Heart left ventricle (tissue), 16 donors: ENCODE results near the gene DAPK3. TPM values are rescaled to one million over a fixed set of nuclear protein-coding genes. Genes with fewer than 3 reads are reported as not detected.
A peak's percentile ranks its signal among the peaks of the same experiment; 100 is the strongest.
"Not testable (repeated sequence)": the region's sequence is repeated elsewhere in the genome, so short reads cannot be mapped to it uniquely, and the experiment has no call there.

ENCODE experiments used
- ATAC-seq, 4 donors: fragments of 200-7000 bp; cut with Tn5 transposase; one replicate each; pipeline ENCODE4 v1.9.1; 2020 to 2022; ENCODE audit warnings: moderate library complexity in 4 of 4, mild to moderate bottlenecking in 3 of 4, moderate number of reproducible peaks in 1 of 4
- DNase-seq, 5 donors: peaks; one replicate each; pipeline ENCODE4 v3.0.0-alpha.2; 2020
- H3K27ac ChIP-seq, 12 donors: fragments of 200-600 bp; sonication (generic) in 4 of 12; one replicate each; pipeline versions ENCODE4 v1.5.0 to v1.8.0; 2016 to 2022; ENCODE audit warnings: mild to moderate bottlenecking in 2 of 12
- H3K27me3 ChIP-seq, 9 donors: fragments of 200-600 bp; sonication (generic) in 2 of 9; one replicate each; pipeline versions ENCODE4 v1.5.1 to v1.8.0; 2016 to 2022; ENCODE audit warnings: mild to moderate bottlenecking in 3 of 9
- H3K36me3 ChIP-seq, 9 donors: fragments of 200-600 bp; sonication (generic) in 2 of 9; one replicate each; pipeline versions ENCODE4 v1.5.0 to v1.8.0; 2018 to 2022; ENCODE audit warnings: mild to moderate bottlenecking in 2 of 9
- H3K4me1 ChIP-seq, 12 donors: fragments of 200-600 bp; sonication (generic) in 4 of 12; one replicate each; pipeline versions ENCODE4 v1.5.0 to v1.8.0; 2016 to 2022; ENCODE audit warnings: mild to moderate bottlenecking in 3 of 12
- H3K4me3 ChIP-seq, 12 donors: fragments of 200-600 bp; sonication (generic) in 4 of 12; one replicate each; pipeline versions ENCODE4 v1.5.0 to v1.8.0; 2017 to 2022; ENCODE audit warnings: mild to moderate bottlenecking in 9 of 12, moderate library complexity in 4 of 12
- H3K9me3 ChIP-seq, 12 donors: fragments of 200-600 bp; sonication (generic) in 4 of 12; one replicate each; pipeline versions ENCODE4 v1.5.0 to v1.8.0; 2016 to 2022; ENCODE audit warnings: mild to moderate bottlenecking in 1 of 12
- POLR2A ChIP-seq, 2 donors: fragments of 450-650 bp; IDR thresholded peaks; one replicate each; pipeline ENCODE4 v1.6.1; 2017; ENCODE audit warnings: antibody characterized with exemption in 2 of 2, mild to moderate bottlenecking in 2 of 2, moderate library complexity in 2 of 2
- WGBS, 4 donors: extraction: QIAGEN DNeasy Blood & Tissue Kit in 2 of 4; methylation state at CpG; one replicate each; pipeline versions ENCODE4 v1.1.5 to v1.1.7; 2013 to 2018; 5-methylcytosine and 5-hydroxymethylcytosine counted together
- intact Hi-C, 10 donors: fragments of 100-400 bp; cut with DNase I; formaldehyde crosslinking; loops; one replicate each; pipeline versions ENCODE4 v1.11.1 to v1.14.2; 2022
- polyA plus RNA-seq, 2 donors: library from polyadenylated mRNA; stranded (reverse); fragments of 200-250 nt; gene quantifications; one replicate each; pipeline ENCODE4 v1.2.3, GENCODE V29; 2013
- total RNA-seq, 9 donors: library from RNA; depleted of rRNA in 2 of 9; stranded (reverse); fragments of >200 nt in 2 of 9; fragmentation: NEBNext Ultra II Directional in 3 of 9; extraction: Animal tissue kit (Norgen Biotek cat#: 25700) in 3 of 9; gene quantifications; one replicate each; pipeline versions ENCODE4 v1.1.0 to v1.2.4, GENCODE V29; 2016 to 2023
- TF ChIP-seq, protein P1 (sequence below), 12 donors: fragments of 200-600 bp; sonication (generic) in 4 of 12; IDR thresholded peaks; one replicate each; pipeline versions ENCODE4 v1.5.0 to v1.8.0; 2018 to 2022; ENCODE audit warnings: antibody characterized with exemption in 12 of 12, mild to moderate bottlenecking in 5 of 12
- donor health status: ischemic (EF 13 %, LVEDD 7.1; RV severe dilation, severe dysfunction).
- donor health status: healthy with polysubstance abuse.
- donor health status: DM: no; HTN: yes; CAD: no.
- donor health status: DM: no; HTN: no; CAD: no.
- donor health status: ischemic (EF 25% LVEDD 6.9; RV normal size, moderate dysfunction).
- donor health status: ischemic (EF 25% LVEDD 5.7; RV mildly dilated, moderate dysfunction).
- donor health status: healthy.
- donor health status: DM: yes; HTN: yes; CAD: no.
- donor health status: ischemic (EF 35%, LVEDD 5.7; RV mildly dilated, moderate dysfunction).
- donor health status: nonischemic (EF 11% LVEDD 7.7; RV severe dilation, severe dysfunction).
- donor health status: DM: yes; HTN: yes; CAD: no.
- donor health status: PGD.
- donor health status: ischemic (EF 29% LVEDD 5.4; RV normal size, mild dysfunction).
- donor health status: nonischemic (EF 23%, LVEDD 6.1; RV moderate dilation, normal function).

The DAPK3 gene
- total and polyA plus RNA-seq, 11 donors = 70.6 to 252 (median 124) TPM

DNA sequence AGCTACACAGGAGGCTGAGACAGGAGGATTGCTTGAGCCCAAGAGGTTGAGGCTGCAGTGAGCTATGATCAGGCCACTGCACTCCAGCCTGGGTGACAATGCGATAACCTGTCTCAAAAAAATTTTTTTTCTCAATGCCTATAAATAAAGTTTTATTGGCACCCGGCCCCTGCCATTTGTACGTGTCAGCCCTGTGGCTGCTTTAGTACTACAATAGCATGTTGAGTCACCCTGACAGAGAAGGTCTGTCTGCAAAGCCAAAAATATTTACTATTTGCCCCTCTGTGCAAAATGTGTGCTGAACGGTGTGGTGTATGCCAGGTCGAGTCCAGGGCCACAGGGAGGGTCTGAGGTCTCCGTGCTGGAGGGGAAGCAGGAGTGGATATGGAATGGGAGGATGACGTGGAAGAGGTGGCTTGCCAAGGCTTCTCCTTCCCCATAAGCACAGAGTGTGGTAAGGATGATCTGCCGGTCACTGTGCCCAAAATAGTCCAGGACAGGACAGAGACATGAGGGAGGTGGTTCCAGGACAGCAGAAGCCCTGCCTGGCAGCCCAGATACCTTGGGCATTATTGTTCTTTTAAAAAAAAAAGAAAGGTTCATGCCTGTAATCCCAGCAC is 28.0 kb downstream of the DAPK3 start:
- Histone ChIP-seq H3K4me3 (no peak overlapping the region), H3K27me3 (no peaks in the 10 kb centered on the region), H3K36me3 (peaks cover 0 to 54% (median 2%) of the 10 kb centered on the region in 9 donors), H3K27ac (peak overlapping the region; percentile 17 to 97 (median 78)), H3K4me1 (peaks cover 0 to 24% (median 0%) of the 10 kb centered on the region in 12 donors), H3K9me3 (peaks cover 0 to 5% (median 0%) of the 10 kb centered on the region in 12 donors)
- 40 to 54% (median 41%) methylated on average over 8 of the region's 8 CpGs for WGBS, 4 donors
- intact Hi-C loops = no loop called here
- ATAC-seq (peak; percentile 74 to 91 (median 88)), DNase-seq (peak in 4 of 5 donors; percentile 68 to 88 (median 77))
- TF ChIP-seq, protein P1, sequence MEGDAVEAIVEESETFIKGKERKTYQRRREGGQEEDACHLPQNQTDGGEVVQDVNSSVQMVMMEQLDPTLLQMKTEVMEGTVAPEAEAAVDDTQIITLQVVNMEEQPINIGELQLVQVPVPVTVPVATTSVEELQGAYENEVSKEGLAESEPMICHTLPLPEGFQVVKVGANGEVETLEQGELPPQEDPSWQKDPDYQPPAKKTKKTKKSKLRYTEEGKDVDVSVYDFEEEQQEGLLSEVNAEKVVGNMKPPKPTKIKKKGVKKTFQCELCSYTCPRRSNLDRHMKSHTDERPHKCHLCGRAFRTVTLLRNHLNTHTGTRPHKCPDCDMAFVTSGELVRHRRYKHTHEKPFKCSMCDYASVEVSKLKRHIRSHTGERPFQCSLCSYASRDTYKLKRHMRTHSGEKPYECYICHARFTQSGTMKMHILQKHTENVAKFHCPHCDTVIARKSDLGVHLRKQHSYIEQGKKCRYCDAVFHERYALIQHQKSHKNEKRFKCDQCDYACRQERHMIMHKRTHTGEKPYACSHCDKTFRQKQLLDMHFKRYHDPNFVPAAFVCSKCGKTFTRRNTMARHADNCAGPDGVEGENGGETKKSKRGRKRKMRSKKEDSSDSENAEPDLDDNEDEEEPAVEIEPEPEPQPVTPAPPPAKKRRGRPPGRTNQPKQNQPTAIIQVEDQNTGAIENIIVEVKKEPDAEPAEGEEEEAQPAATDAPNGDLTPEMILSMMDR (IDR thresholded peaks at IDR 0.05) = no peak

DNA sequence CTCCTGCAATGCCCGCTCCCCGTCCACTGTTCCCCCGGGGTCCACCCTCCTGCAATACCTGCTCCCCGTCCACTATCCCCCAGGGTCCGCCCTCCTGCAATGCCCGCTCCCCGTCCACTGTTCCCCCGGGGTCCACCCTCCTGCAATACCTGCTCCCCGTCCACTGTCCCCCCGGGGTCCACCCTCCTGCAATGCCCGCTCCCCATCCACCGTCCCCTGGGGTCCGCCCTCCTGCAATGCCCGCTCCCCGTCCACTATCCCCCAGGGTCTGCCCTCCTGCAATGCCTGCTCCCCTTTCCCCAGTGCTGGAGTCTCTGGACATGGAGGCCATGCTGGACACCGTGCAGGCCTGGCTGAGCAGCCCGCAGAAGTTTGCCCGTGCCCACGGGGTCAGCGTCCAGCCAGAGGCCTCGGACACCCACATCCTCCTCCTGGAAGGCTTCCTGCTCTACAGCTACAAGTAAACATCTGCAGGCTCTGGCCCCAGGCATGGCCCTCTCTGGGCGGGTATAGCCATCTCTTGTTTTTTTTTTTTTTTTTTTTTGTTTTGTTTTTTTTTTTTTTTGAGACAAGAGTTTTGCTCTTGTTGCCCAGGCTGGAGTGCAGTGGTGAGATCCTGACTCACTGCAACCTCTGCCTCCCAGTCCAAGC is 32.5 kb downstream of the DAPK3 start:
- ATAC-seq, intact Hi-C loops, H3K9me3 ChIP-seq, H3K4me3 ChIP-seq, DNase-seq: not testable (repeated sequence)
- Histone ChIP-seq H3K36me3 (peaks cover 0 to 35% (median 0%) of the 10 kb centered on the region in 9 donors), H3K27me3 (peaks cover 0 to 14% (median 0%) of the 10 kb centered on the region in 9 donors), H3K27ac (peak overlapping the region in 1 of 12 donors; percentile 19), H3K4me1 (peaks cover 0 to 18% (median 0%) of the 10 kb centered on the region in 12 donors)
- 85 to 88% (median 87%) methylated on average over 19 to 22 of the region's 22 CpGs for WGBS, 4 donors

DNA sequence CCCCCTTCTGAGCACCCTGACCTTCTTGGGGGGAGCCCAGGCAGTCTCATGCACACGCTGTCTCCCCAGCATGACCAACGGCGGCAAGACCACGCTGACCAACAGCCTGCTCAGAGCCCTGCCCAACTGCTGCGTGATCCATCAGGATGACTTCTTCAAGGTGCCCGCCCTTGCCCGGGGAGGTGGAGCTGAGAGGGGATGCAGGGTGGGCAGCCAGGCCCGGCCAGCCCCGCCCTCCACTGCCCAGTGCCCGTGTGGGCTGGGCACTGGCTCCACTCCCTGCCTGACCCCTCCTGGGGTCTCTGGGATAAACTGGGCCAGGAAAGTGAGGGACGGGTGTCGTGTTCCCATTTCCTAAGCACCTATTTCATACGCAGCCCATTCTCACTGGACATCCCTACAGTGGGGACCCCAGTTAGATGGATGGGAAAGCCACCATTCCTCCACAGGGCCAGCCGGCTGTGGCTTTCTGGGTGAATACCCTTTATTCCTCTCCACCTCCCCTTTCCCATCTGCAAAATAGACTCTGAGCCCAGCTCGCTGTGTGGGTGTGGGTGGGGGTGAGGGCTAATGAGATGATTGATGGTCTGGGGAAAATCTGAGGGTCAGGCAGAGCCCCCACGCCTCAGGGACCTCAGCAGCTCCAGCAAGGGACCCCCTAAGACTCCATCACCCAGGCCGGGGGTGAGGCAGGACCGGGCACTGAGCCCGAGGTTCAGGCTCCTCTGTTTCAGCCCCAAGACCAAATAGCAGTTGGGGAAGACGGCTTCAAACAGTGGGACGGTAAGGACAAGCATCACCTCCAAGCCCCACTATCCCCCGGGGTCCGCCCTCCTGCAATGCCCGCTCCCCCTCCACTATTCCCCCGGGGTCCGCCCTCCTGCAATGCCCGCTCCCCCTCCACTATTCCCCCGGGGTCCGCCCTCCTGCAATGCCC is 34.1 kb downstream of the DAPK3 start:
- DNase-seq (no peak), ATAC-seq (no peak)
- peak overlapping the region in 7 of 12 donors; percentile 23 to 94 (median 34) for H3K27ac ChIP-seq
- intact Hi-C loops = no loop called here
- H3K4me1 ChIP-seq = peaks cover 0 to 15% (median 3%) of the 10 kb centered on the region in 12 donors
- H3K4me3 ChIP-seq = peak overlapping the region in 2 of 12 donors; percentile 6 to 18
- peaks cover 0 to 26% (median 0%) of the 10 kb centered on the region in 9 donors for H3K36me3 ChIP-seq
- H3K27me3 ChIP-seq = peaks cover 0 to 23% (median 0%) of the 10 kb centered on the region in 9 donors
- no peaks in the 10 kb centered on the region for H3K9me3 ChIP-seq
- TF ChIP-seq POLR2A (IDR thresholded peaks at IDR 0.05) = peak in 1 of 2 donors; percentile 14
- TF ChIP-seq, protein P1 (IDR thresholded peaks at IDR 0.05) = no peak
- 72 to 82% (median 78%) methylated on average over 13 to 26 of the region's 29 CpGs for WGBS, 4 donors

DNA sequence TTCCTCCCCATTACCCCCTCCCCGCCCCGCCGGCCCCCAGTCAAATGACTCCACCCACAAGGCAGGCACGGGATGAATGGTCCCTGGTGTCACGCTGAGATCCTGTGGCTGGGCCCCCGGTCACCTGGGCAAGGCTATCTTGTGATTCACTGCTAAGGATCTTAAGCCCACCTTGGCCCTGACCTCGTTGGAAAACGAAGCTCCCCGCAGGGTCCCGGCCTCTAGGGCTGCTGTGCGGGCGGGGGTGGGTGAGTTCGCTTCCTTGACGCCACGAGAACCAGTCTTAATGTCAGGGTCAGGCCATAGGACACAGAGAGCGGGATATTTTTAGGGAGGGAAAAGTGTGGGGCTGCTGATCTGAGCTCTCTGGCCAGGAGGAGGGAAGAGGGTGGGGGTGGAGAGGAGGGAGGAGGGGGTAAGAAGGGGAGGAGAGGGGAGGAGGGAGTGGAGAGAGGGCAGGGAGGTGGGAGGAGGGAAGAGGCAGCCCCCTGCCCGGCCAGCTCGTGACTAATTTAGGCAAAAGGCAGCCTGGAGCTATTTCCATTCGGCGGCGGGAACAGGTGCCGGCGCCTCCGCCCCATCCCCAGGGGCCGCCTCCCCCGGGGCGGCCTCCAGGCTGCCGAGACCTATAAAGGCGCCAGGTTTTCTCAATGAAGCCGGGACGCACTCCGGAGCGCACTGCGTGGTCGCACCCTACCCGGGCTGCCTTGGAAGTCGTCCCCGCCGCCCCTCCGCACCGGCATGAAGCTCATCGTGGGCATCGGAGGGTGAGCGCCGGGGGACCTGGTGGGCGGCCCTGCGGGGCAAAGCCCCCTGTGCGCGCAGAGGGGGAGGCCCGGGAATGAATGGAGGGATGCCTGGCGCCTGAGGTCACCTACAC is 37.7 kb downstream of the DAPK3 start, which contains the start of gene NMRK2:
NMRK2 (plus strand) TSS at position 139 of the 880 bp plus-strand sequence; CDS start at position 742, 603 bp downstream.
- Histone ChIP-seq H3K27ac (peak within 1 kb of the TSS; percentile 64 to 98 (median 90)), H3K27me3 (peaks cover 0 to 25% (median 0%) of the 10 kb centered on the region in 9 donors), H3K9me3 (no peaks in the 10 kb centered on the region), H3K4me3 (peak within 1 kb of the TSS; percentile 32 to 81 (median 56)), H3K4me1 (peaks cover 0 to 24% (median 3%) of the 10 kb centered on the region in 12 donors), H3K36me3 (no peaks in the 10 kb centered on the region)
- 1 to 2% (median 1%) methylated on average over 29 to 51 of the region's 51 CpGs for WGBS, 4 donors
- TF ChIP-seq POLR2A (IDR thresholded peaks at IDR 0.05) = peak in 1 of 2 donors; percentile 80
- TF ChIP-seq, protein P1 (IDR thresholded peaks at IDR 0.05) = no peak
- ATAC-seq (peak; percentile 57 to 81 (median 73)), DNase-seq (peak; percentile 69 to 89 (median 76))
- intact Hi-C loops = loop anchor here in 3 of 10 donors (2.0 to 5.0 kb wide), 2 partner anchors 34 to 36 kb away; no protein-coding TSS in a partner anchor
